Parathyroid adenoma (tissue), 2 donors: ENCODE measurements around the gene LGALS3BP.

Experiments used
- H2AFZ ChIP-seq: fragments of 300-600 bp; sonication (generic); one replicate; pipeline ENCODE4 v1.7.0; 2017; ENCODE audit warnings: antibody characterized with exemption, mild to moderate bottlenecking
- H3K27ac ChIP-seq: fragments of 300-600 bp; sonication (generic); one replicate; pipeline ENCODE4 v1.7.0; 2017
- H3K27me3 ChIP-seq: fragments of 300-600 bp; sonication (generic); one replicate; pipeline ENCODE4 v1.7.0; 2017; ENCODE audit warnings: low read length; ENCODE audit not compliant: control insufficient read depth, insufficient read depth
- H3K36me3 ChIP-seq: fragments of 300-600 bp; sonication (generic); one replicate; pipeline ENCODE4 v1.7.0; 2017; ENCODE audit warnings: low read length; ENCODE audit not compliant: control insufficient read depth, insufficient read depth
- H3K4me1 ChIP-seq: fragments of 300-600 bp; sonication (generic); one replicate; pipeline ENCODE4 v1.7.0; 2017; ENCODE audit warnings: control low read depth
- H3K4me2 ChIP-seq: fragments of 300-600 bp; sonication (generic); one replicate; pipeline ENCODE4 v1.7.0; 2017; ENCODE audit warnings: low read length
- H3K4me3 ChIP-seq: fragments of 300-600 bp; sonication (generic); one replicate; pipeline ENCODE4 v1.7.0; 2017; ENCODE audit warnings: low read depth, low read length
- H3K79me2 ChIP-seq: fragments of 300-600 bp; sonication (generic); one replicate; pipeline ENCODE4 v1.7.0; 2017; ENCODE audit warnings: control low read depth
- H3K9ac ChIP-seq: fragments of 300-600 bp; sonication (generic); one replicate; pipeline ENCODE4 v1.7.0; 2017; ENCODE audit warnings: mild to moderate bottlenecking
- H3K9me3 ChIP-seq: fragments of 300-600 bp; sonication (generic); one replicate; pipeline ENCODE4 v1.7.0; 2017; ENCODE audit warnings: low read length; ENCODE audit not compliant: control insufficient read depth
- TF ChIP-seq, protein P1 (sequence below): fragments of 300-600 bp; sonication (generic); IDR thresholded peaks from one replicate; pipeline ENCODE4 v1.7.0; 2017; ENCODE audit warnings: antibody characterized with exemption, mild to moderate bottlenecking
- donor health status: primary hyperparathyroidism.

Gene LGALS3BP

DNA sequence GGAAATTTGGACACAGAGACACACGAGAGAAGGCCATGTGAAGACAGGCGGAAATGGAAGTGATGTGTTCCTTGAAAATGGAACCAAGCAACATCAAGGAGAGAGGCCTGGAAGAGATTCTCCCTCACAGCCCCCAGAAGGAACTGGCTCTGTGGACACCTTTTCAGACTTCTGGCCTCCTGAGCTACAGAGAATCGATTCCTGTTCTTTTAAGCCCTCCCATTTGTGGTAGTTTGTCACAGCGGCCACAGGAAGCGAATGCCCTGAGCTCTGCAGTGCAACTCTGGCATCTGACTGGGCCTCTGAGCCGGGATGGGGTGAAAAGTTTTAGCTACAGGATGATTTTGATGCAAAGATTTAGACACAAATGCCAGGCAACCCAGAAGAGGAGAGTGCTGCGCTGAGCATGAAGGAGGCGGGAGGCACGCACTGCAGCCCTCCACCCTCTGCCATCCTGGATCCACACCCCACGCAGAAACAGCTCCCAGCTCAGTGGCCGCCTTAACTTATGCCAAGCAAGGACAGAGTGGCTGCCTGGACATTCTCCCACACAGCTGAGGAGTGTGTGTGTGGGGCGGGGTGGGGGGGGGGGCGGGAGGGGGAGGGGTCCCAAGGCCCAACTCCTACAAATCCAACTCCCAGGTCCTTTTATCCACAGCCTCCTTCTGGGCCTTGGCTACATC, 56.8 kb downstream of the LGALS3BP start:
- Histone ChIP-seq H3K4me1 (peaks cover 7% of the 10 kb centered on the region), H3K27ac (no peak overlapping the region), H3K79me2 (no peaks in the 10 kb centered on the region), H3K4me3 (no peak overlapping the region), H2AFZ (no peak overlapping the region), H3K4me2 (peak overlapping the region; percentile 92), H3K36me3 (no peaks in the 10 kb centered on the region), H3K27me3 (no peaks in the 10 kb centered on the region), H3K9me3 (no peaks in the 10 kb centered on the region), H3K9ac (no peak overlapping the region)
- TF ChIP-seq, protein P1, sequence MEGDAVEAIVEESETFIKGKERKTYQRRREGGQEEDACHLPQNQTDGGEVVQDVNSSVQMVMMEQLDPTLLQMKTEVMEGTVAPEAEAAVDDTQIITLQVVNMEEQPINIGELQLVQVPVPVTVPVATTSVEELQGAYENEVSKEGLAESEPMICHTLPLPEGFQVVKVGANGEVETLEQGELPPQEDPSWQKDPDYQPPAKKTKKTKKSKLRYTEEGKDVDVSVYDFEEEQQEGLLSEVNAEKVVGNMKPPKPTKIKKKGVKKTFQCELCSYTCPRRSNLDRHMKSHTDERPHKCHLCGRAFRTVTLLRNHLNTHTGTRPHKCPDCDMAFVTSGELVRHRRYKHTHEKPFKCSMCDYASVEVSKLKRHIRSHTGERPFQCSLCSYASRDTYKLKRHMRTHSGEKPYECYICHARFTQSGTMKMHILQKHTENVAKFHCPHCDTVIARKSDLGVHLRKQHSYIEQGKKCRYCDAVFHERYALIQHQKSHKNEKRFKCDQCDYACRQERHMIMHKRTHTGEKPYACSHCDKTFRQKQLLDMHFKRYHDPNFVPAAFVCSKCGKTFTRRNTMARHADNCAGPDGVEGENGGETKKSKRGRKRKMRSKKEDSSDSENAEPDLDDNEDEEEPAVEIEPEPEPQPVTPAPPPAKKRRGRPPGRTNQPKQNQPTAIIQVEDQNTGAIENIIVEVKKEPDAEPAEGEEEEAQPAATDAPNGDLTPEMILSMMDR = no peak

DNA sequence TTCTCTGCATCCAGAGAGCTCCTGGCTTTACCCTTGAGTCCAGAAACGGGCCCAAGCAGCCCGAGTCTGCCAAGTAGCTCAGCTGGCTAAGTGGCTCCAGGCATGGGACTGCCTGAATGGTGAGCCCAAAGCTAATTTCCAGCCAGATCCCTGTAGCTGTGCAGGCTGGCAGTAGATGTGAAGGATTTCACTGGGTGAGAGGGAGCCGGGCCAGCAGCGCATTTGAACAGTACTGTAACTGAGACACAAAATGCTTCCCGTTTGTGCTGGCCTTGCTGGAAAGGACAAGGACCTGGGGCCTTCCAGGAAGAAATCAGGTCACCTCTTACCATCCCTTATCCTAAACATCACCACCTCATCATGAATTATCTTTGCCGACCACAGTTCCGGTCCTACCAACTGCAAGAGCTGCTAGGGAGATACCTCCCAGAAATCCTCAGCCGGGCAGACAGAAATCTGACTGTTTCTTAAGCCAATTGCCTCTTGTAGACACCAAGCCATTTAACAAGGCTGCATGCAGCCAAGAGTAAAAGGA, 58.2 kb downstream of the LGALS3BP start:
- no peak overlapping the region for H2AFZ ChIP-seq
- TF ChIP-seq, protein P1 = no peak
- H3K4me1 ChIP-seq = peaks cover 7% of the 10 kb centered on the region
- no peaks in the 10 kb centered on the region for H3K27me3 ChIP-seq
- no peaks in the 10 kb centered on the region for H3K36me3 ChIP-seq
- no peak overlapping the region for H3K4me3 ChIP-seq
- no peak overlapping the region for H3K9ac ChIP-seq
- H3K27ac ChIP-seq = no peak overlapping the region
- no peaks in the 10 kb centered on the region for H3K9me3 ChIP-seq
- no peaks in the 10 kb centered on the region for H3K79me2 ChIP-seq
- peak overlapping the region; percentile 22 for H3K4me2 ChIP-seq
